Measurements from ENCODE around the gene SLC16A12.
A peak's percentile ranks its signal among the peaks of the same experiment; 100 is the strongest.

SLC16A12 gene, protein sequence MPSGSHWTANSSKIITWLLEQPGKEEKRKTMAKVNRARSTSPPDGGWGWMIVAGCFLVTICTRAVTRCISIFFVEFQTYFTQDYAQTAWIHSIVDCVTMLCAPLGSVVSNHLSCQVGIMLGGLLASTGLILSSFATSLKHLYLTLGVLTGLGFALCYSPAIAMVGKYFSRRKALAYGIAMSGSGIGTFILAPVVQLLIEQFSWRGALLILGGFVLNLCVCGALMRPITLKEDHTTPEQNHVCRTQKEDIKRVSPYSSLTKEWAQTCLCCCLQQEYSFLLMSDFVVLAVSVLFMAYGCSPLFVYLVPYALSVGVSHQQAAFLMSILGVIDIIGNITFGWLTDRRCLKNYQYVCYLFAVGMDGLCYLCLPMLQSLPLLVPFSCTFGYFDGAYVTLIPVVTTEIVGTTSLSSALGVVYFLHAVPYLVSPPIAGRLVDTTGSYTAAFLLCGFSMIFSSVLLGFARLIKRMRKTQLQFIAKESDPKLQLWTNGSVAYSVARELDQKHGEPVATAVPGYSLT

DNA sequence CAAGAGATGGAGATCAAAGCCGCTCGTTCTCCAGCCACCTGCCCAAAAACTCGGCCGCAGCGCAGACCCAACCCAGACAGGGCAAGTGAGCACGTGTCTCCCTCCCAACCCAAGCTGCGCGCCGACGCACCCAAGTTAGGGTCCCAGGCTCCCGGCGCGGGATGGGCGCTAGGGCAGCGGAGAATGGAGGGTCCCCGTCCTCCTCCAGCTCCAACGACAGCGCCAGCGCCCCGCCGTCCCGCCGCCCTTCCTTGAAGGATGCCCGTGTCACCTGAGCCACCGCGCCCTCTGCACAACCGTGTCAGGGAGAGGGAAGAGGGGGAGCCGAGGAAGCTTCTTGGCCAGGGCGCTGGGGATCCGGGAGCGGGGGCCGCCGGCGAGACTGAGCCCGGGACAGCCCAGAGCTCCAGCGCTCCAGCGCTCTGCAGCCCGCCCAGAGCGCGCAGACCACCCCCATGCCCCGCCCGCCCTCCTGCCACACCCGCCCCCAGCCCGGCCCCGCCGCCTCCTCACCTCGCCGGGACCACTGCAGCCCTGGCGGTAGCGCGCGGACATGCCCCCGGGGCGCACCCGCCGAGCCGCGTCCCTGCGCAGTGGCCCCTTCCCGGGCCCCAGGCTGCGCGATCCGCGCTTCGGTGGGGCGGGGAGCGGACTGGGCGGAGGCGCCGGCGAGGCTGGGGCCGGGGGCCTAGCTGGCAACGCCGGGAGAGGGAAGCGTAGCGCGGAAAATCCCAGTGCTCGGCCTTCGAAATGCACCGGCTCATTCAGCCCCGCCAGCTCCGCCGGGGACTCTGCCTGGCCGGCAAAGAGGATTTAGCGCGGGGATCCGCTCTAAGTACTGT, at the start of gene SLC16A12:
TSS of gene SLC16A12 (minus strand) at position 424 of the 842 bp plus-strand sequence. CDS start 73,016 bp downstream, outside the sequence.
- no peak for DNase-seq

DNA sequence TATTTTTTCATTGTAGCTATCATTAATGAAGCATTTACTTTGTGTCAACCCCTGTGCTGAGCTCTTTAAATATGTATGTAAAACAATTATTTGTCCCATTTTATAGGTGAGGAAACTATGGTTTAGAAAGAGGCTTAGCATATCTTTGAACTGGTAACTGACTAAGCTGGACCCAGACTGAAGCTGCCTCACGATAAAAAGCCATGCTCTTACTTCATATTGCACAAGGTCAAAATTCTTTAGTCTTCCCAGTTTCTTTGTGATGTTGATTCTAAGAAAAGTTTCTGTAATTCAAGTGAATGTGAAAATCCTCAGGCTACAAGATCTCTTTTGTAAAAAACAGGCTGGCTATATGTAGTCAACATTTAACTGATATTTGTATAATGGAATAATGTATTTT, 46.6 kb upstream of the SLC16A12 start:
- DNase-seq, result no peak

- no peak for DNase-seq
Observed at GRCh38 chr10:89580243-89580642, 44.8 kb upstream of the SLC16A12 start.

GRCh38 chr10:89576696-89577095, 41.3 kb upstream of the SLC16A12 start:
- no peak for DNase-seq

GRCh38 chr10:89576022-89576421, 40.6 kb upstream of the SLC16A12 start:
- no peak for DNase-seq

DNA sequence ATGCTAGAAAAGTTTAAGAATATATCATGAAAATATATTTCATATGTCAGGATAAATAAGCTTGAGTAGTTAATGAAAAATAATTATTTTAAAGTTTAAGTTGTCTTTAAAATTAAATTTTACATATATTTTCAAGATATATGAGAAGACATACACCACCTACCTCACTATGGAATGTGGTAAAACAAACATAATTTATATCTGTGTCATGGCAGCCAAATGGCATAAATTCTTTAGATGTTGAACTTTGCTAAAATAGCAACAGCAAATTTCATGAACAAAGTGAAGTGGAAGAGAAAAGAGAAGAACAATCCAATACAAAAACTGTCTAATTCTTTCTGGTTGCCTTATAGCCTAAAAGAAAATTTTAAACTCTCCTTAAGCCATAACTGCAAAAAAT, 39.6 kb upstream of the SLC16A12 start:
- no peak for DNase-seq

GRCh38 chr10:89574368-89574767, 39.0 kb upstream of the SLC16A12 start:
- DNase-seq, result no peak

- DNase-seq, result no peak
Observed at GRCh38 chr10:89567576-89568245, 32.3 kb upstream of the SLC16A12 start.

DNA sequence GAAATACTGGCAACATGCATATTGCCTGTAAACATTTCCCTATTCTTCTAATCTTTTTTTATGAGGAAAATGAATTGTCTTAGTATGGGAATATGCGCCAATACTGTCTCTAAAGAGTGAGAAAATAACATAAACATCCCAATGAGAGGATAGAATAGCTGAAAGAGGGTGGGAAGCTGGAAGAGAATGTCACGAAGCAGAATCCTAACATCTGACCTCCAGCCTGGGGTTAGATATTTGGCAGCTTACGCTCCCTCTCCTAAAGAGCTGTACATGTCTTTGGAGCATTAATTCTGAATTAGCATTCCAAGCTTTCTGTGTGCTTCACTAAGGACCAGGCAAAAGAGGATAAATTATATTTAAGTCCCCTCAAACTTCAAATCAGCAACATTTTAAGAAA, 31.6 kb upstream of the SLC16A12 start:
- no peak for DNase-seq

GRCh38 chr10:89566095-89566950, 30.9 kb upstream of the SLC16A12 start:
- DNase-seq, result no peak

- DNase-seq, result no peak
Observed at GRCh38 chr10:89565180-89565579, 29.8 kb upstream of the SLC16A12 start.

DNA sequence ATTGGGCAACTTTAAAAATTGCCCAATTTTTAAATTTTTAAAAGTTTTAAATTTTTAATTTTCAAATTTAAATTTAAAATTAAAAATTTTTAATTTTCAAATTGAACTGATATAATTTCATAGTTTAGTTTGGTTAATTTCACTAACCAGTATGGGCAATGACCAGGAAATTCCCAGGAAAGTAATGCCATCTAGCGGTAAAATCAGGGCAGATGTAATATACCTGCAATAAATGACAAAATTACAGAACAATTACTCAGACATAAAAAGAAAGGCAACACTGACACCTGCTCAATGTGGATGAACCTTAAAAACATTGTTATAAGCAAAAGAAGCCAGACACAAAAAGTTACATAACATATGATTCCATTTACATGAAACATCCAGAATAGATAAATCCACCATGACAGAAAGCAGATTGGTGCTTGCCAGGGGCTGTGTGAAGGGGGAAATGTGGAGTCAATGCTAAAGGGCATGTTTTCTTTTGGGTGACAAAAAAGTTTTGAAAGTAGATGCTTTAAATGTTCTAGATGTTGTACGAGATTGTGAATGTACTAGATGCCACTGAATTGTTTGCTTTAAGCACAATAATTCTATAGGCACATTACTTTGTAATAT, 28.6 kb upstream of the SLC16A12 start:
- peak in 1 of 2 donors; percentile 68 for DNase-seq

DNA sequence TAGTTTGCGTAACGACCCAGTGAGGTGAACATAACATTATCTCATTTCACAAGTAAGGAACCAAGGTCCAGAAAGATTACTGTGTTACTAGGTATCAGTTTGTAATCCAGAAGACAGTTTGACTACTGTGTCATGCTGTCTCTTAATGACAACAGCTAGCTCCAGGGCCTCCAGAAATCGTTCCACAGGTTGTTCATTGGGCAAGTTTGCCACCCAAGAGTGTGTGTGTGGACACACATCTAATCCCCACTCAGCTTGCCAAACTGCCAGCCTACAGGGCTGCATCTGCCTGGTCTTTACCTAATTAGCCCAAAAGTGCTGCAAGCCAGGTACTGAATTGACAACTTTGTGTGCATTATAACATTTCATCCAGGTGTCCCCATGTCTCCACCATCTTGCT, 27.9 kb upstream of the SLC16A12 start:
- DNase-seq, result no peak

DNA sequence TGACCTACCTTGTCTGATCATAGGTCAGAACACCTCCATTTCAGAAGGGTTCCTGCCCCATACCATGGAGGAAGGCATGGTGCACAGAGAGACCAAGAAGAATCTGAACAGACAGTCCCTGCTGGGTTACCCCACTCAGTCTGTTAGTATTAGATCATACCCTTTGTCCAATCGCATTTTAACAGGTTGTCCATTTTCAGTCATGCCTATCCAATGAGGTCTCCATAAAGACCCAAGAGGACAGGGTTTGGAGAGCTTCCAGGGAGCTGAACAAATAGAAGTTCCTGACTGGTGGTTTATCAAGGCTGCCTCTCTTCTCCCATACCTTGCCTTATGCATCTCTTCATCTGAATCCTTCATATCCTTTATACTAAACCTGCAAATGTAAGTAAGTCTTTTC, 21.2 kb upstream of the SLC16A12 start:
- DNase-seq, result no peak

DNA sequence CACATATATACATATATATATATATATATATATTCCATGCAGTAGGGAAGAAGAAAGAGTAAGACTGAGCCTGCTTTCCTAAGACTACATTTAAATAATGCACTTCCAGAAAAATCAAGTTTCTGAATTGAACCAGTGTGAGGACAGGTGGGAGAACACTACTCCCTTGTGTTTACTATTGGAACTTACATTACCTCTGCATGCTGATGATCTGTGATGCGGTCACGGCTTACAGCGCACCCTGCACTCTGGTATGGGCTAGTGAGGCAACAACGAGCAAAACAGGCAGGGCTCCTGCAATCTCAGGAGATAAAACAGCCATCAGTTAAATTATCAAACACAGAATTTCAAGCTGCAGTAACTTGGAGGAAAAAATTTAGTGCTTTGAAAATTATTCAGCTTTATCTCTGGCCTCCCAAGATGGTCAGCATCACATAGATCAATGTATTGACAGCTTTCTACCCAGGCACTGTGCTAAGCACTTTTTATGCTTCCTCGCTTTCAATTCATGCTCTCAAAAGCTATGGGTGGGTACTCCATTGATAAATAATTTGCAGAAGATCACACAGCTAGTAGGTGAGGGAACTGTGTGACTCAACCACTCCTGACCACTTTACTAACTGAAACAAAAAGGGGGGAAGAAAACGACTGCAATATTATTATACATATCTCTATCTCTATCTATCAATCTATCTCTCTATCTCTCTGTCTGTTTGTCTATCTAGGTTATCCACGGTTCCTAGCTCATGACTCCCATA, 20.5 kb upstream of the SLC16A12 start:
- no peak for DNase-seq

DNA sequence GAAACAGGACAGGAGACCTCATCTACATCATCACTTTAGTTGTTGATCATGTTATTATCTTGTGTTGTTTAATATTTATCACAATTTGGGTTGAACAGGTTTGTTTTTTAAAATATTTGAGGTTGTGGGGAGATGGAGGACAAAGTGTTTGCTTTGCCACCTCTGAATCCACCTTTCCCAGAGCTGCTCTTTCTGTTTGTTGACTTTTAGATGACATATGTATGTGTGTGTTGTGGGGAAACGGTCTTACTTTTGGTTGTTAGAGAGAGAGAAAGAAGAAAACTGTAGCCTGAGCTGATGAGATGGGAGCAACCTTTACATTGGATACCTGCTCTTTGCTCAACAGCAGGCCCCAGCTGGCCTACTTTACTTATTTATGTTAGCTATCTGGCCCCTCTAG, 19.0 kb upstream of the SLC16A12 start:
- no peak for DNase-seq

DNA sequence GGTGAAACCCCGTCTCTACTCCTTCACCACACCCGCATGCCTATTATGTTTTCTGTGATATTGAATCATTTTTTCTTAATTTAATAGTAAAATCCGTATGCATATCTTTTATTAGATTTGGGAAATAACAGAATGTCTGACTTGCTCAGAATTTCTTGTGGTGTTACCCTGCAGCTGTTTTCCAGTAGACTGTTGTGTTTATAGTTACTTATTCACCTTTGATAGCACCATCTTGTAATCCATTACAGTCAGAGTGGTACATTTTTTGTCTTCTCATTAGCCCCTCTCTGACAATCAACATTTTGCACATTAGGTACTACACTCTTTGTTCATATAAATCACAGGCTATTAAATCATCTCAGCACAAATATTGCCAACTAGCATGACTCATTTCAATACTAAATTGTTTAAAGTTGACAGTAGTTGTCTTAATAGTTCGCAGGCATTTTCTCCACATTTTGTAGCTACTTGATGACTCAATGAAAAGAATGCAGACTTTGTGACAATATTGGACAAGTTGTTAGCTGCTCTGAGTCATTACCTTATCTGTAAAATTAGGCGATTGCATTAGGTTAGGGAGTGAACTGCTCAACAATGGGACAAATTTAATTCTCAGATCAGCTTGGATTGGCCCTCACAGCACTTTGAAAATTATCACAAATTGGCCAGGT, 17.8 kb upstream of the SLC16A12 start:
- DNase-seq, result no peak

GRCh38 chr10:89552213-89552612, 16.8 kb upstream of the SLC16A12 start:
- no peak for DNase-seq

- no peak for DNase-seq
Observed at GRCh38 chr10:89550509-89550908, 15.1 kb upstream of the SLC16A12 start.

DNA sequence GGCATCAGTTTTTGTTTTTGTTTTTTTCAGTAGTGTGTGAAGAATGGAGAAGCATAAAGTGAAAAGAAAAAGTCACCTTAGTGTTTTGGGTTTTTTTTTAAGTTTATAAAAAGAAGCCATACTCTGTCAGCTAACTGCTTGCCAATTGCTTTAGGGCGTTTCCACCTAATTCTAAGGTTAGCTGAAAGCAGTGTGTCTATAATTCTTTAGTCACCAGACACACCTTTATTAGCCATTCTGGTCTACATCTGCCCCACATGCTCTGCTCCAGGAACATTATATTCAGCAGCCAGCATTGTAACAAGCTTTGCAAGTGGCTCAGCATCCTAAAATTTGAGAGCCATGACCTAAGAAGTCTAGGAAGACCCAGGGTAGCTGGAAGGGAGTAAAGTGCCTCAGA, 14.1 kb upstream of the SLC16A12 start:
- no peak for DNase-seq

Measured in CD4-positive, alpha-beta T cell treated with Interleukin-4 for 1 hour (primary cell).